Ishikawa (cell line): ENCODE results near the gene ZFR.

Source experiments
- CREB1 ChIP-seq: IDR thresholded peaks from 2 replicates; pipeline ENCODE4 v1.6.1; 2012; ENCODE audit warnings: low read depth
- EGR1 ChIP-seq: IDR thresholded peaks from 2 replicates; pipeline ENCODE4 v1.6.1; 2012
- EP300 ChIP-seq: IDR thresholded peaks from 2 replicates; pipeline ENCODE4 v1.6.1; 2012; ENCODE audit warnings: borderline replicate concordance
- MAX ChIP-seq: IDR thresholded peaks from 2 replicates; pipeline ENCODE4 v1.6.1; 2012
- NFIC ChIP-seq: IDR thresholded peaks from 2 replicates; pipeline ENCODE4 v1.6.1; 2012
- RAD21 ChIP-seq: IDR thresholded peaks from 2 replicates; pipeline ENCODE4 v1.6.1; 2012; ENCODE audit warnings: low read depth
- REST ChIP-seq: IDR thresholded peaks from 2 replicates; pipeline ENCODE4 v1.6.1; 2012; ENCODE audit warnings: low read depth, mild to moderate bottlenecking
- TAF1 ChIP-seq: IDR thresholded peaks from 2 replicates; pipeline ENCODE4 v1.6.1; 2012; ENCODE audit warnings: low read depth, mild to moderate bottlenecking
- TCF12 ChIP-seq: IDR thresholded peaks from 2 replicates; pipeline ENCODE4 v1.6.1; 2012; ENCODE audit warnings: low read depth
- TEAD4 ChIP-seq: IDR thresholded peaks from 2 replicates; pipeline ENCODE4 v1.6.1; 2012

GRCh38 chr5:32369032-32369431 lies 75.5 kb downstream of the ZFR start:
- TF ChIP-seq REST (no peak), MAX (no peak), RAD21 (no peak), EP300 (no peak), EGR1 (no peak), TCF12 (no peak), TAF1 (no peak), CREB1 (no peak), TEAD4 (no peak), NFIC (no peak)
